Measurements from ENCODE around the gene BEX2.
"Not testable (repeated sequence)": the region's sequence is repeated elsewhere in the genome, so short reads cannot be mapped to it uniquely, and the experiment has no call there.

Gene BEX2

DNA sequence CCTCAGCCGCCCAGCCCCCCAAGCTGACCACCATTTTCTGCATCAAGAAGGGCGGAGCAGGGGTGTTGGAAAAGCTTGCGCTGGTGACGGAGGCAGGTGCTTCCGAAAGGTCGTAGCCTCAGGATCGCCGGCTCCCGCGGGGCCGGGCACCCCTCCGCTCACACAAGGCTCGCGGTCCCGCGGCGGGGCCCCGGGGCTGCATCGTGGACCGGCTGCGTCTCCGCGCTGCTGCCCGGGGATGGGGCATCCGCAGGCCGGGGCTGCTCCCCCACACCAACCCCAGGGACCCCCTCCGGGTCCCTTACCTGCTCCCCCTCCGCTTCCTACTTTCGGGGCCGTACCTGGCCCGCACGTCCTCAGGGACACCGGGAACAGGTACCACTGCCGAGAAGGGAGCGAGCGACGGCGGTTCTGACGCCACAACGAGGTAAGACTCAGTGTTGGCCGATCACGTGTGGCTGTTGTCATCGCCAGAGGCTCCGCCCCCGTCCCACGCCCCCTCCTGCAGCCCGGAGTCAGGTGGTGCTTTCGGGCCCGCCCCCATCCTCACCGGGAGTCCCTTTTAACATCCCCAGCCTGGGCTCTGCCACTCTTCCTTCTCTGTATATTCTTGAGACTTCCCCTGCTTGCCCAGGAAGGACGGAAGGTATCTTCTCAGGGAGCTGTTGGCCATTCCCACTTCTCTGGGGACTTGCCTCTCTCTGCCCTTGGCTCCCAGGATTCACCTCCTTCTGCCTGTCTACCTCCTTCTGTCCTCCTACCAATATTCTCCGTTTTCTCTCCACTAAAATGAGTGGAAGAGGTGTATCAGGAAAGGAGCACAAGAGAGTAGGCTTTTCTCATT is at the start of gene BEX2:
BEX2 (minus strand) TSS at position 436 of the 844 bp plus-strand sequence. CDS start 1,014 bp downstream, outside the sequence.
- no peak for DNase-seq (ENCODE audit: low spot score)

DNA sequence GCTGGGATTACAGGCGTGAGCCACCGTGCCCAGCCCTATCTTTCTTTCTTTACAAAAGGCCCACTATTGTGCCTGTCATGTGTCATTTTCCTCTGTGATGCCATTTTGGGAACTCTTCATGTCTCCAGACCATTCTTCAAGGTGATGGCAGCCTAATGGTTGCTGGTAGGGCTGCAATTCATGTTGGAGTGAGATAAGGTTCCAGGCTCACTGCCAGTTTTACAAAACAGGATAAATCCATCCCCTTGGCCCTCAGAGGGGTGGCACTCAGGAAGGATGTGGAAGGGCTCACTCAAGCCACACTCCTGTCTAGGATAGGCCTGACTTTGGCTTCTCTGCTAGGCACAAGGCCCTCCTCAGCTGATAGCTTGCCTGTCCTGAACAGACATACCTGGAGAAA is 49.3 kb upstream of the BEX2 start:
- DNase-seq (ENCODE audit: low spot score): no peak

GRCh38 chrX:103359605-103360004 is 48.8 kb upstream of the BEX2 start:
- DNase-seq (ENCODE audit: low spot score): not testable (repeated sequence)

DNA sequence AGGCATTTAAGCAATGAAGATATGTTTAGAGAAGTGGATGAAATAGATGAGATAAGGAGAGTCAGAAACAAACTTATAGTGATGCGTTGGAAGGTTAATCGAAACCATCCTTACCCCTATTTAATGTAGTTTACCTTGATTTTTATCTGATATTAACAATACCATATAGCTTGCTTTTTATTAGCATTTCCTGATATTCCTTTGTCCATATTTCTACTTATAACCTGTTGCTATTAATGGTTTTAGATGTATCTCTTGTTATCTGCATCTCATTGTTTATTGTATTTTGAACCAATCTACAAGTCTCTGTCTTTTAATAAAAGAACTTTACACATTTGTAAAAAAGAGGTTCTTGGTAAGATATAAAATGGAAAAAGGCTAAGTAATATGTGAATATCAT is 47.1 kb upstream of the BEX2 start:
- DNase-seq (ENCODE audit: low spot score): no peak

GRCh38 chrX:103356858-103357257 is 46.1 kb upstream of the BEX2 start:
- no peak for DNase-seq (ENCODE audit: low spot score)

- DNase-seq (ENCODE audit: low spot score): peak; percentile 38
These were observed 45.5 kb upstream of the BEX2 start, which contains the start of gene TCEAL9 for GRCh38 chrX:103356130-103356798. TSS of gene TCEAL9 (plus strand) at chrX:103356506. CDS start at chrX:103357685, 1,179 bp downstream.

GRCh38 chrX:103347682-103348397 is 37.0 kb upstream of the BEX2 start:
- DNase-seq (ENCODE audit: low spot score): no peak

GRCh38 chrX:103344606-103345005 is 33.8 kb upstream of the BEX2 start:
- no peak for DNase-seq (ENCODE audit: low spot score)

DNA sequence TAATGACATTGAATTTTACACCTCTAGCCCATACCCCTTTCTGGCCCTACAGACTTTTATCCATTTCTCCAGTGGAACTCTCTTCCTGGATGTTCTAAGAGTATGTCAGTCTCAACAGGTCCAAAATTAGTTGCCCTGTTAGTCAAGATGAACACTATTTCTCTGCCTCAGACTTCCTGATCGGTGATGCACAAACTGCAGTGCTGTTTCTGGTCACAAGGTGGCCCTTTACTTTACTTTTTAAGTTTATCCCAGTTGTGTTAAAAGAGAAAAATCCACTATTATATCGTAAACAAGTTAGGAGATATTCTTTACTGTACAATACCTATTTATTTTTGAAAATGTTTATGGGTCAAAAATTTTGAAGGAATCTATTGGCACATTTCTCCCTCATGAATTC is 32.3 kb upstream of the BEX2 start:
- no peak for DNase-seq (ENCODE audit: low spot score)

DNA sequence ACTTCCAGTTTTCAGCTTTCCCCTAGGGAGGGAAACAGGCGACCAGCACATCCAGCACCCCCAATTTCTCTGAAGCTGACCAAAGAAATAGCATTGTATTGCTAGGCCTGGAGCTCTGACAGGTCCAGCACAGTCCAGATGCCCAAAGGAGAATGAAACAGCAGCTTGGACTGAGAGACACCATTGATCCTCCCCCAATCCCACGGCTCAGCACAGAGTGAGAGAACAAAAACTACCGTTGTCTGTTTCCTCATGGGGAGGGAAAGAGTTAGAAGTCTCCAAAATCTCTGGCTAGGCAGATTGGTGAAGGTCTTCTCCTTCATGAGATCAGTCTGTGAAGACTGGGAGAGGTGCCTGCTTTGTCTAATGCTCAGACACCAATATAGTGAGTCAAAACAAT is 27.9 kb upstream of the BEX2 start:
- DNase-seq (ENCODE audit: low spot score): no peak

DNA sequence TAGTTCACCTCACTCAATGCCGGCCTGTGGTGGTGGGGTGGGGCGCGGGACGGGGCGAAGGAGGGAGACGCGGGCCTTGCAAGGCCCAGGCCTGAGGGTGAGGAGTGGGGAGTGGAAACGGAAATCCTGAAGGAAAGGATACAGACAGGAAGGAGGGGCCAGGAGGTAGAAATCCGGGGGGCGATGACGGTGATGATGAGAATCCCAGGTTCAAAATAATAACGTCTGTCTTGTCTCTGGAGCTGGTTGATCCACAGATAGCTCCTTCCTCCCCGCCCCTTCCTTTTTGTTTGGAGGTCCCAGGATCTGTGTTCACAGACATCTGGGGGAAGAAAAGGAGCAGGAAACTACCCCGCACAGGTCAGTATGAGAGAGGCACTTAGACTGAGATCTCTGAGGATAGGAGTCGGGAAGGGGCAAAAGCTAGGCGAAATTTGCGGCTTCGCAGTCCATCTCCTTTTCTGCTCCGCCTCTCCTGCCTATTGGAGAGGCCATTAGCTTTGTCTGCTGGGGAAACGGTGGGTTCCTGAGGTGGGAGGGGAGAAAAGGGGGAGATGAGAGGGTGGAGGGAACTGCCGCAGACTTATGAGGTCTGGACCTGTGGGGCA is 20.0 kb upstream of the BEX2 start:
- no peak for DNase-seq (ENCODE audit: low spot score)

DNA sequence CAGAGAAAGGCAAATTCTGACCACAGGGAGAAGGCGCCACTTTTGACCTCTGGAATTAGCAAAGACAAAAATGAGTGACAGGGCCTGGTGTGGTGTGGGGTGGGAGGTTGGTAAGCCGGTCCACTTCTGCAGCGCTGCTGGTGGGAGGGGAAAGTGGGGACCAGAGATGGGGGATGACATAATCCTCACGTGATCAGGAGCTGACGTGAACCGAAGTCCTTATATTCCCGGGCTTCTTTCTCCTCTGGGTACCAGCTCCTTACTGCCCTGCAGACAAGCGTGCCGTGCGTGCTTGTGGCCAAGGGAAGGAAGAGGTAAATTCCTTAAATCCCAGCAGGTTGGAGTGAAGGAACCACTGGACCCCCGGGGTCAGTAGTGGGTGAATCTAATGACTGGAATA is 19.2 kb upstream of the BEX2 start, which contains the start of gene TCEAL7:
TCEAL7 (plus strand) TSS at position 249 of the 400 bp plus-strand sequence. CDS start 1,165 bp downstream, outside the sequence.
- DNase-seq (ENCODE audit: low spot score): peak; percentile 30

DNA sequence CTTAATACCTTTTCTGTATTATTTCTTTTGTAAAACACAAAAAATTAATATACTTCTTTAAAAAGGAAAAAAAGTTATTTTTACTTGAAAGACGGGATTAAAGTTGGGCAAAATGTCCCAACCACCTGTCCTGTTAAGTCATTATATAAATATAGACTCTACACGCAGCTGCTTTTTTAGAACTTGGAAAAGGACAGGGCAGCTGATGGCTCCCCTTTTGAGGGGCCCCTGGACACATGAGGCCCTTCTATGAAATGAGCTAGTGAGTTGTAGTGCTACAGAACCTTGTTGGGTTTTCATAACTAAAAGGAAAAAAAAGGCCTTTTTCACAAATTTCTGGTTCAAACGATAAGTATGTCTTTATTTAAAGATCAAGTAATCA is 600 bp upstream of the BEX2 start:
- DNase-seq (ENCODE audit: low spot score): no peak

GRCh38 chrX:103309860-103310554 is 783 bp downstream of the BEX2 start:
- no peak for DNase-seq (ENCODE audit: low spot score)

- not testable (repeated sequence) for DNase-seq (ENCODE audit: low spot score)
These were observed 5.1 kb downstream of the BEX2 start for GRCh38 chrX:103305666-103306065.

DNA sequence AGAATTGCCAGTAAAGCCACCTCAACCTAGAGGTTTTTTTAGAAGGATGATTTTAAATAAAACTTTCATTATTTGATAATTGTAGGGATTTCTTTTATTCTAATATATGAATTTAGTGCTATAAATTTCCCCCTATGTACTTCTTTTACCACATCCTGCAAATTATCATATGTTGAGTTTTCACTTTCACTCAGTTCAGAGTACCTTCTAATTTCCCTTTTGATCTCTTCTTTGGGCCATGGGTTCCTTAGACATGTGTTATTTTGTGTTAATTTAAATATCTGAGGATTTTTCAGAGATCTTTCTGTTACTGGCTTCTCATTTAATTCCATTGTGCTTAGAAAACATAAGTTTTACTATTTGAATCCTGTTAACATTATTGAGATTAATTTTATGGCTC is 6.1 kb downstream of the BEX2 start:
- no peak for DNase-seq (ENCODE audit: low spot score)

DNA sequence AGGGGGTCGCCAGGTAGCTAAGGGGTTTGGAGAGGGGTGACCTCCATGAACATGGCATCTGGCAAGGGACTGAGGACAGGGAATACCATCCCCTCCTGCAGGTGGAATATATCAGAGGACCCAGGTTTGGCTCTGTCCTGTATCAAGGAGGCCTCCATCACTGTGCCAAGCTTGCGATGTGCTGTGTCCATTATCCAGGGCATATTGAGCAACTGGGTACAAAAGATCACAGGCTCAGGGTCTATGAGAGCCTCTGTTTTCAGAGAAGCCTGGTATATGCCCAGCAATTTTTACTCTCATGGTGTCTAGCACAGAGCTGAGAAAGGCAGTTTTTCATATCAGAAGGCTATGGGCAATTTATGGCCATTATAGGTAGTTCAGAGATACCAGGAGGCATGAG is 17.7 kb downstream of the BEX2 start:
- no peak for DNase-seq (ENCODE audit: low spot score)

GRCh38 chrX:103279624-103280023 is 31.2 kb downstream of the BEX2 start:
- DNase-seq (ENCODE audit: low spot score): no peak

GRCh38 chrX:103276581-103277002 is 34.2 kb downstream of the BEX2 start, which contains the start of gene TCEAL5:
TSS of gene TCEAL5 (minus strand) at chrX:103276750. CDS start at chrX:103274563, 2,187 bp downstream.
- DNase-seq (ENCODE audit: low spot score): no peak

- no peak for DNase-seq (ENCODE audit: low spot score)
These were observed 34.7 kb downstream of the BEX2 start for GRCh38 chrX:103275947-103276567.

GRCh38 chrX:103274284-103274683 is 36.5 kb downstream of the BEX2 start:
- DNase-seq (ENCODE audit: low spot score): no peak

Data from hepatic stellate cell (primary cell).